Cardiac fibroblast (primary cell): ENCODE measurements around the gene RACK1.

Experiments used
- DNase-seq, 2 donors: peaks; one replicate each; pipeline versions ENCODE4 v3.0.0 to v3.0.0-alpha.2; 2010; ENCODE audit warnings: low read depth in 2 of 2
- H3K4me3 ChIP-seq, 2 donors: replicated peaks in 1 of 2; 1 replicate in 1 of 2; 2 replicates in 1 of 2; pipeline ENCODE4 v1.5.1; 2011; ENCODE audit warnings: low read depth in 2 of 2, low read length in 2 of 2, mild to moderate bottlenecking in 2 of 2, moderate library complexity in 1 of 2
- CTCF ChIP-seq: IDR thresholded peaks from one replicate; pipeline ENCODE4 v1.5.1; 2011; ENCODE audit warnings: low read depth, mild to moderate bottlenecking, low read length, inconsistent platforms

Gene RACK1

GRCh38 chr5:181255836-181256578 is 12.3 kb upstream of the RACK1 start:
- no peak overlapping the region for H3K4me3 ChIP-seq
- no peak for TF ChIP-seq CTCF
- peak in 1 of 2 donors; percentile 58 for DNase-seq

GRCh38 chr5:181255276-181255675 is 11.6 kb upstream of the RACK1 start:
- DNase-seq = no peak
- no peak for TF ChIP-seq CTCF

GRCh38 chr5:181248277-181248676 is 4.6 kb upstream of the RACK1 start:
- DNase-seq = no peak
- TF ChIP-seq CTCF = no peak
- peak overlapping the region; percentile 87 to 89 for H3K4me3 ChIP-seq

More at GRCh38 chr5:181255276-181255675, 11.6 kb upstream of the RACK1 start:
- H3K4me3 ChIP-seq = no peak overlapping the region

- TF ChIP-seq CTCF = no peak
- DNase-seq = peak; percentile 87 to 89
- peak overlapping the region; percentile 87 to 89 for H3K4me3 ChIP-seq
Measured at GRCh38 chr5:181246276-181247049, 2.8 kb upstream of the RACK1 start.

GRCh38 chr5:181245427-181246275 is 1.9 kb upstream of the RACK1 start:
- no peak for DNase-seq
- H3K4me3 ChIP-seq = peak overlapping the region; percentile 87 to 89
- no peak for TF ChIP-seq CTCF

- no peak for DNase-seq
- H3K4me3 ChIP-seq = peak overlapping the region; percentile 76
- no peak for TF ChIP-seq CTCF
Measured at GRCh38 chr5:181243018-181243563, 615 bp downstream of the RACK1 start.
